Mononuclear cell (primary cell): Measurements from ENCODE around the gene COPZ2. TPM values are rescaled to one million over a fixed set of nuclear protein-coding genes. Genes with fewer than 3 reads are reported as not detected.
"Not testable (repeated sequence)": the region's sequence is repeated elsewhere in the genome, so short reads cannot be mapped to it uniquely, and the experiment has no call there.

Experiments
- H3K27me3 ChIP-seq: 2 replicates; pipeline ENCODE4 v1.6.0; 2011; ENCODE audit warnings: low read length, control low read depth; ENCODE audit not compliant: insufficient read depth
- H3K4me1 ChIP-seq: 2 replicates; pipeline ENCODE4 v1.5.1; 2011; ENCODE audit warnings: mild to moderate bottlenecking, low read length, control low read depth; ENCODE audit not compliant: insufficient read depth
- H3K4me3 ChIP-seq: 2 replicates; pipeline ENCODE4 v1.5.1; 2011; ENCODE audit warnings: mild to moderate bottlenecking, low read length, moderate library complexity
- H3K9me3 ChIP-seq: 2 replicates; pipeline ENCODE4 v1.5.1; 2011; ENCODE audit warnings: low read depth, mild to moderate bottlenecking, control low read depth, low read length
- total RNA-seq: library from RNA; depleted of rRNA; stranded (reverse); fragments of >200 nt; gene quantifications from one replicate; pipeline ENCODE4 v1.2.3, GENCODE V29; 2012

Gene COPZ2
- total RNA-seq, 1 donor: 0.52 TPM

- H3K4me1 ChIP-seq: peaks cover 17% of the 10 kb centered on the region
- no peaks in the 10 kb centered on the region for H3K9me3 ChIP-seq
- no peak overlapping the region for H3K4me3 ChIP-seq
Observed at GRCh38 chr17:47995241-47995935, 42.2 kb downstream of the COPZ2 start.

GRCh38 chr17:47994724-47995123, 42.9 kb downstream of the COPZ2 start:
- no peak overlapping the region for H3K4me3 ChIP-seq
- H3K27me3 ChIP-seq: no peaks in the 10 kb centered on the region
- peaks cover 11% of the 10 kb centered on the region for H3K4me1 ChIP-seq
- no peaks in the 10 kb centered on the region for H3K9me3 ChIP-seq

More at GRCh38 chr17:47995241-47995935, 42.2 kb downstream of the COPZ2 start:
- no peaks in the 10 kb centered on the region for H3K27me3 ChIP-seq

GRCh38 chr17:47993964-47994363, 43.6 kb downstream of the COPZ2 start:
- no peaks in the 10 kb centered on the region for H3K27me3 ChIP-seq
- no peak overlapping the region for H3K4me3 ChIP-seq
- no peaks in the 10 kb centered on the region for H3K9me3 ChIP-seq
- H3K4me1 ChIP-seq: peaks cover 7% of the 10 kb centered on the region

GRCh38 chr17:47993031-47993564, 44.5 kb downstream of the COPZ2 start:
- Histone ChIP-seq H3K27me3 (no peaks in the 10 kb centered on the region), H3K9me3 (no peaks in the 10 kb centered on the region), H3K4me3 (no peak overlapping the region), H3K4me1 (peaks cover 7% of the 10 kb centered on the region)

- Histone ChIP-seq H3K4me1 (no peaks in the 10 kb centered on the region), H3K27me3 (no peaks in the 10 kb centered on the region)
Observed at GRCh38 chr17:47992216-47992615, 45.4 kb downstream of the COPZ2 start.

DNA sequence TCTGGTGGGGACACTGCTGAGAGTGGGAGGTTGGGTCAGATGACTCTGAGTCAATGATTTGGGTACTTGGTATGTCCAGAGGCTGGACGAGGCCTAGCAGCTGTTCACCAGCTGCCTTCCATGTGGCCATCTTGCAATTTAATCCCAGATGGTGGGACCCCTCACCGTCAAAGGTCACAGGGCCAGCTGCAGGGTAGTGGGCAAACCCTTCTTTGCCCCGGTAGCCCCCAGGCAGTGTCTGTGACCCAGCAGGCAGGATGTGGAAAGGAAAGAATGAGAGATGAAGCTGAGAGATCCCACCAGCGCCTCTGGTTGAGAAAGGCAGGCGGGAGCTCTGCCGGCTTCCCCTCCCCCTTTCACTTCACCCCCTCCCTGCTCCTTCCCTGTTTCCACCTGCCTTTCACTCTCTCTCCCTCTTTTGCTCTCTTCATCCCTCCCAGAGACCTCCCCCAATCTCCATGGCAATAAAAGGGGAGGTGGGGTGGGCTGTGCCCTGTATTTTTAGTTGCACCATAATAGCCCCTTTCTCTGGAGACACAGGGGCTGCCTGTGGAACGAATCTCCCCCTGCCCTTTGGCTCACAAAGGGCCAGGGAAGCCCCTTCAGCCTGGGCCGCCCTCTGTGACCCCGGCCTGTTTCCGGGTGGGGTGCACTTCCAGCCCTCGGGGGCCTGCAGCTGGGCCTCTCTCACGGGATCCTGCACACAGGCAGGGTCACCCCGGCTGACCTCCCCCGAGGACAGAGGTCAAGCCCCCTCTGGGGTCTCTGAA, 46.5 kb downstream of the COPZ2 start:
- Histone ChIP-seq H3K4me3 (no peak overlapping the region), H3K27me3 (no peaks in the 10 kb centered on the region), H3K4me1 (no peaks in the 10 kb centered on the region), H3K9me3 (no peaks in the 10 kb centered on the region)

More at GRCh38 chr17:47992216-47992615, 45.4 kb downstream of the COPZ2 start:
- H3K4me3 ChIP-seq: no peak overlapping the region
- no peaks in the 10 kb centered on the region for H3K9me3 ChIP-seq

GRCh38 chr17:47989700-47990099, 47.9 kb downstream of the COPZ2 start:
- Histone ChIP-seq H3K4me1 (no peaks in the 10 kb centered on the region), H3K27me3 (no peaks in the 10 kb centered on the region), H3K9me3 (no peaks in the 10 kb centered on the region), H3K4me3 (no peak overlapping the region)

DNA sequence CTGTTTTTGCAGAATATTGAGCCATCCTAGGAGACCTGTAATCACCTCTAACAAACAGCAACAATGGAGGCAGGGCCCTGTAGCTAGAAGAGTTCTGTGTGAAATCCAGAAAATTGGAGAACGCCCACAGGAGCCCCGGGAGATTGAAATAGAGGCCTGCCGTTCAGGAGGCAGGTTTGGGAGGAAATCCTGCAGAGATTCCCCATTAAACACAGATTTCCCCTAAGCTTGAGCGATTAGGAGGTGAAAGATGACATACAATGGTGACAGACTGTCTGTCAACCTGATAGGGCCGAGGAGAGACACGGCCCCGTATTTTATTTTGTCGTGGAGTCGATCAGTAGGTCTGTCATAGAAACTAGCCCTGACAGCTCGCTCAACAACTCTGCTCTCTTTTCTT, 48.4 kb downstream of the COPZ2 start:
- H3K27me3 ChIP-seq: no peaks in the 10 kb centered on the region
- H3K9me3 ChIP-seq: no peaks in the 10 kb centered on the region
- no peaks in the 10 kb centered on the region for H3K4me1 ChIP-seq
- no peak overlapping the region for H3K4me3 ChIP-seq

- H3K4me3 ChIP-seq, H3K27me3 ChIP-seq, H3K4me1 ChIP-seq, H3K9me3 ChIP-seq: not testable (repeated sequence)
Observed at GRCh38 chr17:47988445-47988844, 49.2 kb downstream of the COPZ2 start.

GRCh38 chr17:47987240-47987835, 50.3 kb downstream of the COPZ2 start:
- Histone ChIP-seq H3K4me1 (peaks cover 14% of the 10 kb centered on the region), H3K27me3 (no peaks in the 10 kb centered on the region), H3K9me3 (no peaks in the 10 kb centered on the region), H3K4me3 (no peak overlapping the region)

DNA sequence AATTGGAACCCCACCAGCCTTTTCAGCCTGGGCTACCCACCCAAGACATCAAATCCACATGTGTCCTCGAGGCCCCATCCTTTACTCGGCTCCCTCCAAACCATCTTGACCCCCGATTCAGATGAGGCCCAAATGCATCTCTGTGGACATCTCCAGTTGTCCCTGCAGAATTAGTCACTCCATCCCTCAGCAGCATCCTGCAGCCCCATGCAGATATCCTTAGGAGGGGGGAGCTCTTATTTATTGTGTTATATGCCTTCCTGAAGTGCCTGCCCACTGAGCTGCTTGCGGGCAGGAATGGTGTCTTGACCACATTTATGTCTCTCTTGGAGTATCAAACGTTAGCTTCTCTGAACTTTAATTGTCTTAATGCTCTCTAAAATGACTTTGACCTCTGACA, 51.1 kb downstream of the COPZ2 start:
- no peak overlapping the region for H3K4me3 ChIP-seq
- H3K27me3 ChIP-seq: no peaks in the 10 kb centered on the region
- peaks cover 22% of the 10 kb centered on the region for H3K4me1 ChIP-seq
- no peaks in the 10 kb centered on the region for H3K9me3 ChIP-seq

DNA sequence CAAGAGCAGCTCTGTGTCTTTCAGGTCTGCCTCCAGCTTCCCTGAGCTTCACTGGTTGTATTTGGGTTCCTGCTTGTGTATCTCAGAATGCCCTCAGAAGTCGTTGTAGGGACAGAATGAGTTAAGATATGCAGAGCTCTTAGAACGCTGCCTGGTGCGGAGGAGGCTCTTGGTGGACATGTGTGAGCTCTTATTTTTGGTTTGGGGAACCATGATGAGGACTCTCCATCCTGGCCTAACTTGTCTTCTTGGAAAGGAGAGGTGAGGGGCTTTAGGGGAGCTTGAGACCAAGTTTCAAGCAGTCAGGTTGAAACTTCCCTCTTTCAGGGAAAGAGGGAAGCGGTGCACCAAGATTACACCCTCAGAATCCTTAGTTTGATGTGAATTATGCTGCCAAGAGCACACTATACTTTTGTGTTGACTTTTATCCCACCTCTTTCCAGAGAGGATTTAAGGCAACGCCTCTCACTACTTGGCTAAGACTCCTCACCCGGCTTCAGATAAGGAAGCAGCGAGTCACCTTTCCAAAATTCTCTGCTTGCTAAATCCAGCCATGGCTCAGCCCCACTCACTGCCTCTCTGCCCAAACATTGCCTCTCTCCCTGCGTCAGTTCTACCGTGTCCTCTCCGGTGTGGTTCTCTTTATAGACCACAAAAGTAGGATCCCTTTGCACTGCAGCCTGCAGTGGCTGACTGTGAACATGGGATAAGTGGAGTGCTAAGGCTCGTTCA, 53.9 kb downstream of the COPZ2 start:
- H3K27me3 ChIP-seq: no peaks in the 10 kb centered on the region
- no peak overlapping the region for H3K4me3 ChIP-seq
- no peaks in the 10 kb centered on the region for H3K9me3 ChIP-seq
- peaks cover 32% of the 10 kb centered on the region for H3K4me1 ChIP-seq

- H3K4me1 ChIP-seq: peaks cover 32% of the 10 kb centered on the region
Observed at GRCh38 chr17:47982645-47983390, 54.8 kb downstream of the COPZ2 start.

GRCh38 chr17:47982091-47982617, 55.4 kb downstream of the COPZ2 start:
- Histone ChIP-seq H3K4me3 (no peak overlapping the region), H3K4me1 (peaks cover 32% of the 10 kb centered on the region), H3K27me3 (no peaks in the 10 kb centered on the region), H3K9me3 (no peaks in the 10 kb centered on the region)

More at GRCh38 chr17:47982645-47983390, 54.8 kb downstream of the COPZ2 start:
- Histone ChIP-seq H3K9me3 (no peaks in the 10 kb centered on the region), H3K27me3 (no peaks in the 10 kb centered on the region), H3K4me3 (no peak overlapping the region)
